ENCODE results near the gene AP5S1. TPM values are rescaled to one million over a fixed set of nuclear protein-coding genes. Genes with fewer than 3 reads are reported as not detected.
"Not testable (repeated sequence)": the region's sequence is repeated elsewhere in the genome, so short reads cannot be mapped to it uniquely, and the experiment has no call there.

AP5S1 gene
- total RNA-seq, 1 experiment from 2014 or later, result 3.9 TPM

- Histone ChIP-seq H3K23ac (ENCODE audit: insufficient read length, low read depth, low read length) (no peak overlapping the region), H4K8ac (replicated peaks; ENCODE audit: insufficient read length, low read depth, low read length) (no peak overlapping the region), H3K56ac (ENCODE audit: insufficient read length, low read depth, low read length) (no peak overlapping the region), H2BK5ac (ENCODE audit: insufficient read length, low read length) (no peak overlapping the region), H3K4me2 (ENCODE audit: insufficient read depth, insufficient read length, low read length) (no peak overlapping the region), H3K14ac (ENCODE audit: insufficient read depth, low read length) (no peak overlapping the region), H3K9me3 (ENCODE audit: control insufficient read depth, low read depth, low read length) (no peaks in the 10 kb centered on the region), H4K91ac (ENCODE audit: insufficient read length, low read depth, low read length) (no peak overlapping the region), H3K18ac (ENCODE audit: insufficient read length, low read depth, low read length) (no peak overlapping the region), H3K9ac (ENCODE audit: extremely low read depth, insufficient read length, low read length) (no peak overlapping the region), H4K20me1 (ENCODE audit: control insufficient read depth, insufficient read depth, insufficient read length) (no peaks in the 10 kb centered on the region), H2BK120ac (ENCODE audit: low read depth, low read length, poor library complexity, severe bottlenecking) (no peak overlapping the region), H2AK5ac (ENCODE audit: insufficient read length, low read length) (no peak overlapping the region), H4K5ac (ENCODE audit: insufficient read length, low read depth, low read length) (no peak overlapping the region), H3K79me2 (ENCODE audit: insufficient read depth, low read length) (no peaks in the 10 kb centered on the region), H3K27ac (ENCODE audit: insufficient read length, low read depth, low read length) (no peak overlapping the region), H3K23me2 (ENCODE audit: insufficient read length, low read depth, low read length, poor library complexity, severe bottlenecking) (peaks cover 7% of the 10 kb centered on the region), H3T11ph (ENCODE audit: low read length) (no peak overlapping the region), H3K27me3 (ENCODE audit: insufficient read depth, low read length) (no peaks in the 10 kb centered on the region), H3K4ac (ENCODE audit: low read depth, low read length) (no peak overlapping the region), H2BK12ac (ENCODE audit: insufficient read length, low read depth, low read length) (no peak overlapping the region), H3K4me1 (ENCODE audit: insufficient read depth, low read length) (no peaks in the 10 kb centered on the region), H2AFZ (ENCODE audit: low read length) (no peak overlapping the region), H2BK15ac (ENCODE audit: low read depth, low read length) (no peak overlapping the region), H3K79me1 (ENCODE audit: insufficient read depth, low read depth, low read length, poor library complexity, severe bottlenecking) (no peaks in the 10 kb centered on the region), H2BK20ac (ENCODE audit: low read depth, low read length, poor library complexity, severe bottlenecking) (no peak overlapping the region)
- H3K27ac Mint-ChIP-seq, result peak overlapping the region in 1 of 3 experiments; percentile 2; a peak in 1 of 7 replicates
- no peaks in the 10 kb centered on the region for H3K9me3 Mint-ChIP-seq
- no CpG with 5 or more reads among the region's 4 CpGs for WGBS (ENCODE audit: extremely low coverage, insufficient read length, low lambda C conversion rate)
- H3K4me3 Mint-ChIP-seq, result no peak overlapping the region
- TF ChIP-seq CTCF (conservative IDR thresholded peaks at IDR 0.05), result no peak
- peaks cover 5 to 8% (median 8%) of the 10 kb centered on the region in 3 experiments; a peak in 6 of 7 replicates for H3K36me3 Mint-ChIP-seq (ENCODE audit: insufficient read depth in 1 of 3, low read depth in 3 of 3)
- peaks cover 4 to 6% of the 10 kb centered on the region in 2 experiments for H3K4me1 Mint-ChIP-seq
- no peak for DNase-seq
- peaks cover 32% of the 10 kb centered on the region for H3K27me3 Mint-ChIP-seq (ENCODE audit: low read depth)
Measured at GRCh38 chr20:3788685-3789155, 31.6 kb upstream of the AP5S1 start.

- peaks cover 33% of the 10 kb centered on the region for H3K27me3 Mint-ChIP-seq (ENCODE audit: low read depth)
- H2BK20ac ChIP-seq (ENCODE audit: low read depth, low read length, poor library complexity, severe bottlenecking); H4K8ac ChIP-seq (replicated peaks; ENCODE audit: insufficient read length, low read depth, low read length); H2BK5ac ChIP-seq (ENCODE audit: insufficient read length, low read length); H3K79me1 ChIP-seq (ENCODE audit: insufficient read depth, low read depth, low read length, poor library complexity, severe bottlenecking); H2BK15ac ChIP-seq (ENCODE audit: low read depth, low read length); H3T11ph ChIP-seq (ENCODE audit: low read length); H4K91ac ChIP-seq (ENCODE audit: insufficient read length, low read depth, low read length); H4K5ac ChIP-seq (ENCODE audit: insufficient read length, low read depth, low read length); H3K4me1 Mint-ChIP-seq; H3K9me3 Mint-ChIP-seq; H3K23ac ChIP-seq (ENCODE audit: insufficient read length, low read depth, low read length); H3K4me2 ChIP-seq (ENCODE audit: insufficient read depth, insufficient read length, low read length); H3K56ac ChIP-seq (ENCODE audit: insufficient read length, low read depth, low read length); H3K4me3 Mint-ChIP-seq; H3K23me2 ChIP-seq (ENCODE audit: insufficient read length, low read depth, low read length, poor library complexity, severe bottlenecking); H2BK120ac ChIP-seq (ENCODE audit: low read depth, low read length, poor library complexity, severe bottlenecking); H2AK5ac ChIP-seq (ENCODE audit: insufficient read length, low read length); H3K27me3 ChIP-seq (ENCODE audit: insufficient read depth, low read length); H3K18ac ChIP-seq (ENCODE audit: insufficient read length, low read depth, low read length); H4K20me1 ChIP-seq (ENCODE audit: control insufficient read depth, insufficient read depth, insufficient read length); H3K14ac ChIP-seq (ENCODE audit: insufficient read depth, low read length); H3K79me2 ChIP-seq (ENCODE audit: insufficient read depth, low read length); H3K4ac ChIP-seq (ENCODE audit: low read depth, low read length); H3K4me1 ChIP-seq (ENCODE audit: insufficient read depth, low read length); H3K9ac ChIP-seq (ENCODE audit: extremely low read depth, insufficient read length, low read length); H2AFZ ChIP-seq (ENCODE audit: low read length); DNase-seq; H3K27ac ChIP-seq (ENCODE audit: insufficient read length, low read depth, low read length); H3K9me3 ChIP-seq (ENCODE audit: control insufficient read depth, low read depth, low read length); H2BK12ac ChIP-seq (ENCODE audit: insufficient read length, low read depth, low read length); H3K36me3 Mint-ChIP-seq (ENCODE audit: insufficient read depth in 1 of 3, low read depth in 3 of 3): not testable (repeated sequence)
- peak overlapping the region in 1 of 3 experiments; percentile 2; a peak in 1 of 7 replicates for H3K27ac Mint-ChIP-seq
- WGBS (ENCODE audit: extremely low coverage, insufficient read length, low lambda C conversion rate), result no CpG with 5 or more reads among the region's 4 CpGs
Measured at GRCh38 chr20:3789201-3789600, 31.1 kb upstream of the AP5S1 start.
